Embryonic facial prominence (tissue), 1 donor: Measurements from ENCODE around the gene CAMTA1.

Source experiments
- DNase-seq: peaks from one replicate; pipeline ENCODE4 v3.0.0-alpha.2; 2016; ENCODE audit errors: extremely low spot score

CAMTA1 gene

DNA sequence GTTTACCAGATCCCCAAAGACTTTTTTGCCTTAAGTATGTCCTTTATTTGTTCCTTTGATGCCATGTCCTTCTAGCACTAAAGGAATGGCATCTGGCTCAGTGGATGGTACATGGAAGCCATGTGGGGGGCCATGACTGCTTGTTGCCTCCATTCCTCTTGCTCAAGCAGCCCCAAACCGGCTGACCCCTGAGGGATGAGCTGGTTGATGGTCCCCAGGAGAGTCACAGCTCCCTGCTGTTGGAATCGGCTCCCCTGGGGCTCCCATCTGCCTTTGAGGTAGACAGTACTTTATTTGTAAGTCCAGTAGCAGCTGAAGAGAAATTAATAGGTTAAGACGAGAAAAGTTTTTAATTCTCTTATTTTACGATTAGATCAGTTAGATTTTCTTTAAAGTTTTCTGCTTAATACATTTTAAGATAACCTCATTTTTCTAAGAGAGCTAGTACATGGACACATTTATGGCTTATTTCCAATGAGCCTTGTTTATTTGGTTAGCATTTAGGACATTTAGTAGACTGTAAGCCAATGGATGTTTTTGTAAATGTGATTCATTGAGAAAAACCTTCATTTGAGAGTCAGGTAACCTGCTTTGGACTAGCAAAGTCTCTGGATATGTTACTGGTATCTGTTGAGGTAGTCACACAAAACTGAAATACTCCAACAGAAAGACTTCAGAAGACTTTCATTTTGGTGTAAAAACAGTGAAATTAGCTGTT lies 88.2 kb downstream of the CAMTA1 start:
- no peak for DNase-seq

DNA sequence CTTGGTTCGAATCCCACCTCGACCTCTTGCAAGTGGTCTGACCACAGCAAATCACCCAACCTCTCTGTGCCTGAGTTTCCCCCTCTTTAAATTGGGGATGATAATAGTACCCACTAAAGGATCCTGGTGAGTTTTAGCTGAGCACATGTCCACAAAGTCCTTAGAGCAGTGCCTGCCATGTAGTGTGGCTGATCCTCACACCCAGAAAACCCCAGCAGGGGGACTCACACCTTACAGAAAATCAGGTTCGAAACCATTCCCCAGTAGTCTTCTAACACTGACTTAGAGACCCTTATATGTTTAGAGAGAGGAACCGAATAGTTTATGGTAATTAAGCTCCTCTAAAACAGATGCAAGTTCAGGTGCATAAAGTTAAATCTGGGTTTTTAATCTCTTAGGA lies 89.0 kb downstream of the CAMTA1 start:
- DNase-seq, result no peak

DNA sequence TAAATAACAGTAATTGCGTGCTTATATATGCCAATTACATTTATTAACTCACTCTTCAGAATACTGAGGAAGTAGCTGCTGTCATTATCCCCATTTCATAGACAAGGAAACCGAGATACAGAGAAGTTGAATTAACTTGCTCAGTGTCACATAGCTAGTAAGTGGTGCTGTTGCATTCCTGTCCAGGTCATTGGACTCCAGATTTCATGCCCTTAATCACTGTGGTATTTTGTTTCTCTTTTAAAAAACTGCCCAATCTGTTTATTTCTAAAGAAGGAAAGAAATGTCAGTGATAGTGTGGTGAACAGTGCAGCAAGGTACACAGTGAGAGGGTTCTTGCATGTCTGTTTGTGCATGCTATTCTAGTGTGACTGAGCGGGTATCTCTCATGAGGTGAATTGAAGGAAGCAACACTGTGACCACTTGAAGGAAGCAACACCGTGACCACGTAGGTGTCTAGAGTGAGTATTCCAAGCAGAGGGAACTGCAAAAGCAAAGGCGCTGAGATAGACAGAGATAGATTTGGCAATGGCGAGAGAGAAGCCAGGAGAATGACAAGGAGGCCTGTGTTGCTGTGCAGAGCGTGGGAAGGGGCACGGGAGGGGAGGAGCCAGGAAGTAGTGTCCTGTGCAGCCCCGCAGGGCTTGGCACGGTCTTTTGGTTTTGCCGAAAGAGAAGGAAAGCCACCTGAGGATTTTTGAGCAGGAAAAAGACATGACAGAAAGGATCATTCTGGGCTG lies 95.9 kb downstream of the CAMTA1 start:
- DNase-seq, result no peak

DNA sequence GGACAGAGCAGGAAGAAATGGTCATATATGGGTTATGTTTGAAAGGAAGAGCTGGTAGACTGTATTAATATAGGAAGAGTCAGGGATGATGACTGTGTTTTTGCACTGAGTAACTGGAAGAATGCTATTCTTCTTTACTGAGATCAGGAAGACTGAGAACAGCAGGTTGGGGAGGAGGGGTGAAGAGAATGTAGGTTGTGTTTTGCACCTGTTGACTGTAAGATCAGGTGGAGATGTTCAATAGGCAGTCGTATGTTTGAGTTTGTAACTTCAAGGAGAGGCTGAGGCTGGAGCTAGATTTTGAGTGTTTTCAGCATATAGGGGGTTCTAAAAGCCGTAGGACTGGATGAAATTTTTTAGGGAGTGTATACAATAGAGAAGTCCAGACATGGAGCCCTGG lies 97.2 kb downstream of the CAMTA1 start:
- DNase-seq, result no peak

DNA sequence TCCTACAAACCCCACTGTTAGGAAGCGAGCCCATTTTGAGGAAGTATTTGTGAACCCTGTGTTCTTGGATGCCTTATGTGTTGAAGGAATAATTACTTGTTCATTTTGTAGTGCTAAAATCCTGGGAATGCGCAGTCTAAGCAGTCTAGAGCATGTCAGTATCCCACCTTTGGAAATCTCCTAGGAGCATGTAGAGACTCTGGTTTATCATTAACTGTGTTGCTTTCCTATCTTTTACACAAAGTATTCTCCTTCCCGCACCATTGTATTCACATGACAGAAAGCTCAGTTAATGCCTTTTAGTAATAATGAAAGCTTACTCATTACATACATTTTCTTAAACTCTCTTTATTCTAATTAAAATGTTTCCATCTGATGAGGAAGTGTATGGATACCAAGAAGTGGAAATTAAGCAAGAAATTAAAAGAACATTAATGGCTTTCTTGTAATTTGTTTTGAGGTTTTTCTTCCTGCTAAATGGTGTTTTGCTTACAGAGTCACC lies 99.4 kb downstream of the CAMTA1 start:
- DNase-seq, result no peak

DNA sequence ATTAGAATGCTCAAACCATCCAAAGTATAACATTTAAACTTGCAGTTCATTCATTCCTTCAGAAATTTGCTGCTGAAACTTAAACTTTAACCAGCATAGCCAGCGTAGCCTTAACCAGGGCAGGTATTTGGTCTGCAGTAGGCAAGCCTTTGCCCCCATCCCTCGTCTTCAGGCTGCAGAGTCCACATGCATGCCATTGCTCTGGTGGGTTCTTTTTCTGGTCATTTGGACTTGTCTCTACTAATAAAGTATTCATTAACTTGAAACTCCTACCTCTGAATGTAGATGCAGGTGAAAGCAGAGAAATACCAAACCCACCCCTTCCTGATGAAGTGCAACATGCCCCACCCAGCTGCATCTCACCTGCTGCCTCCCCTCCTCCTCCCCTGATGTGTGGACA lies 100.2 kb downstream of the CAMTA1 start:
- DNase-seq, result no peak

DNA sequence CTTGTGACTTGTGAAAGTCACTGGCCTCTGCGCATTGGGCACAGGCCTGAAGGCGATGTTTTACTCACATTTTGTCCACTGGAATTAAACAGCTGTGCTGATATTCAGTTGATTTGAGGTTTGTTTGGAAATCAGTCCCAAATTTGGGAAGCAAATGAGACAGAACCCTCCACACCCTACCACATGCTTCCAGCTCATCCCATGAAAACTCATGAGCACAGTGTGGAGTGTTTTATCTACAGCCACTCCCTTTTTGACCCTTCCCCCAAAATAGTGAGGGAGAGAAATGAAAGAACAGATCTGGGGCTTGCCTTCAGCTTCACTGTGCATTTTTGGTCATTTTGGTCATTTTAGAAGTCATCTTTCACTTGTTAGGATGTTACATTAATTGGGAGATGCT lies 101.3 kb downstream of the CAMTA1 start:
- no peak for DNase-seq

DNA sequence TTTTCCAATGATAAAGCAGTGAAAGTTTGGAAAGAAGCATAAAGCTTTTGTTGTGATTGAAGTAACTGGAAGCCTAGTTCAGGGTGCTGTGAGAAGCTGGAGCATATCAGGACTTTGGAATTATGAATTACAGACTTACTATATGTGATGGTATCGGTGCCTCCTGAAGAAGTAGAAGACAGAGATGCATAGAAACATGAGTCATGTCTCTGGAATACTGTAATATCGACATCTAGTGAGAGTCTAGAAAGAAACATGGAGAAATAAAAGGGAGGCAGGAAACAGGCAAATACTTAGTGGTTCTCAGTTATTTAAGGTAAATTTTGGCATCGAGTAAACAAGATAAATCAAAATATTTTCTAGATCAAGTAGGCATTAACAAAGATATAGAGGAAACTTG lies 103.0 kb downstream of the CAMTA1 start:
- DNase-seq, result no peak

DNA sequence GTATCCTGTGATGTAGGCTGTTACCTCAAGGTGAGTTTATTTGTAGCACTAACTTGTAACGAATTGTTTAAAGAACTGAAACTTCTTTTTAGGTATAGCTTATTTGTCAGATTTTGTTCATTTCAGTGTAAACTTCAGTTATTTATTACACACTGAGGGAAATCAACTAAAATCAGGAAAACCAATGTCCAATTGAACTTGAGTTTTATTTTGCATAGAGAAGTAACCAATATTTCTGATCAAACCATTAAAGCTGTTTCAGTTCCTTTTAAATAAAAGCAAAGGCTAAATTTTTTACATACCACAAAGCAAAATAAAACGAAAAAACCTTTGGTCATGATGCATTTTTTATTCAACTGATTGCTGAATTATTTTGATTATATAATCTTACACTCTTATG lies 103.6 kb downstream of the CAMTA1 start:
- no peak for DNase-seq

DNA sequence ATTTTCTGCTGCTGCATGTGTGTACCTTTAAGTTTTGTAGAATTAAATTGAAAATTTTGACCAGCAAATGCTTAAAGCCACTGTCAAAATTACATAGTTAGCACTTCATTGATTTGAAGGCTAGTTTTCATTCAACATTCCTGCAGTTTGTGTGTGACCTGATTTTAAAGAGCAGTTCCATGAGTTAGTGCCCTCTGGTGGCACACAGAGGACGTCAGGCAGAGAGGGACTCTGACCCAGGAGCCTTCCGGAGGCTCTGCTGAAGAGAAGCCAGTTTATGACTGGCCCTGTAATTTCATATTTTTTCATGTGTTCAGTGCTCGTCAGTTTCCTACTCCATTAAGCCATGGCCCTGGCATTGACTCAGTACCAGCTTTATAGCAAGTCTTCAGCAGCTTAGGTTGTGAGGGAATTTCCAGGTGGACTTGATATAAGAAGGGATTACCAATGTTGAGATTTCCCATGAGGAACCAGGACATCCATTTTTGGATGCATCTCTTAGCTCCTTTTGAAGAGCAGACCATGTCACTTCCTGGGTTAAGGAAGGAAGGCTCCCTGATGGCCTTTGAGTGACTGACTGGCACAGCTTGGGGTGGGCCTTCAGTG lies 104.7 kb downstream of the CAMTA1 start:
- DNase-seq, result no peak

DNA sequence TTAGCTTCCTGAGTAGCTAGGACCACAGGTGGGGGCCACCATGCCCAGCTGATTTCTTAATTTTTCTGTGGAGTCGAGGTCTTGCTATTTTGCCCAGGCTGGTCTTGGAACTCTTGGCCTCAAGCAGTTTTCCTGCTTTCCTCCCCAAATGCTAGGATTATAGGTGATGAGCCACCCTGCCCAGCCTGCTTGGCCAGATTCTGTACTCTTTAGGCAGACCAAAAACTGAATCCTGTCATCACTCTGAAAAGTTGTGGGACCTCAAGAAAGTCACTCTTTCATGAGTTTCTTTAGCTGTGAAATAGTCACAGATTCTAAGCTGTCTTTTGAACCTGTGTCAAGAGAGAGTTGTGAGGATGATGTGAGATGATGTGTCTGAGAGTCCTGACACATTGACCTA lies 105.4 kb downstream of the CAMTA1 start:
- DNase-seq, result no peak

DNA sequence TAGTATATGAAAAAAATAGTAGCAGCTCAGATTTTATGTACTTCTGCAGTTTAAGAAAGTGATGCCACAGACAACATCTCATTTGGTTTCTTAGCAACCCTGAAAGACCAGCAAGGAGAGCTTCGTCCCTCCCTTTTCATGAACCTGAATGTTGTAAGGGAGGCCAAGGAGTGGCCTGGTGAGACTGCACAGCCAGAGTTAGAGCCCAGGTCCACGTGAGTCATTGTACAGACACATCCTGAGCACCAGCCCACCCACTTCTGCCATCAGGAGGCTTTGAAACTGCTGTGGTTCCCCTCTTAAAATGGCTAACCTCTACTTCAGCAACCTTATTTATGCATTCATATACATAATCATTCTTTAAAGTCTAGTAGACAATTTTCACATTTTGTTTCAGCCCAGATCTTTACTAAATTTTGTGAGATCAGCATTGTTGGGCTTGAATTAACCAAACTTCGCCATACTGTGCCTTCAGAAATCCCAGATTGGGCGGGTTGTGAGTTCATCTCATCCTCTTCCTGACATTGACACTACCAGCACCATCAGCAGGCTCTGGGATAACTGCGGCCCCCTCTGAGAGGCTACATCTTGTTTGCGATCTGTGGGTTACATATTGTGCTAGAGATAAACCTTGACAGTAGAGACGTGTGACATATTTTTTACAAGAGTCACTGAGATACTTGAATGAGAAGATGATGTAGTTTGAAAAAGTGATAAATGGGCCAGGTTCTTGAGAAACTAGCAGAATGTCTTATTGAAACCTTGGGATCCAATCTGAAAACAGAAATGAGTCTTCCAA lies 106.7 kb downstream of the CAMTA1 start:
- no peak for DNase-seq

DNA sequence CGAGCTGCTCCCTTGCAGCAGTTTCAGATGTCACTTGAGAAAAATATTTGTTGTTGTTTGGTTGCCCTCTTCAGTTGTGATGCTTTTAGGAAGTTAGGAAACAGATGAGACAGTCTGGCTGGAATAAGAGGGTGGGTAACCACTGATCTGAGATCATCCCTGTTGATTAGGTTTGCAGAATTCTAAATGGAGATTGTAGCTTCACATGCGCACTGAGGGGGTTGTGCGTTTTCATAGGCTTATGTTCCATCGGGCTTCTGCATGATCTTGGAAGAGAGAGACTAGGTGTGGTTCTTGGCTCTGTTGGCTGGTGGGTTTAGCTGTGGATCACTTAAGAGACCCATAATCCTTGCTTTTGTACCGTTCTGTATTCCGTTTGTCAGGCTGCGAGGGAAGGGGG lies 108.1 kb downstream of the CAMTA1 start:
- no peak for DNase-seq

DNA sequence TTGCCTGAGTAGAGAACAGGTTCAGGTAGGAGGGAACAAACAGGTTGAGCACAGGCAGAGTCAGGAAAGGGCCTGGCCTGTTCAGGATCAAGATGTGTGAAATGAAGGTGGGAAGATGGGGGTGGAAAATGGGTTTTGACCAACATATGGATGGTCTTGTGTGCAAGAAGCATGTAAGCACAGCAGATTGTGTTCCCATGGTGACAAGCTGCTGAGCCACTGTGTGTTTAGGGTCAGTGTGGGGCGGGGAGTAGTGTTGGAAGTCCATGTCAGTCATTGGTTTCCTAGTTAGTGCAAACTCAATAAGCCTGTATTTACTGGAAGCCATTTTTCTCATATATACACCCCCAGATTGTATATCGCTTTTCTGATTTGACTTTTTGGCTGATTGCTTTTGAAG lies 111.9 kb downstream of the CAMTA1 start:
- DNase-seq, result no peak

DNA sequence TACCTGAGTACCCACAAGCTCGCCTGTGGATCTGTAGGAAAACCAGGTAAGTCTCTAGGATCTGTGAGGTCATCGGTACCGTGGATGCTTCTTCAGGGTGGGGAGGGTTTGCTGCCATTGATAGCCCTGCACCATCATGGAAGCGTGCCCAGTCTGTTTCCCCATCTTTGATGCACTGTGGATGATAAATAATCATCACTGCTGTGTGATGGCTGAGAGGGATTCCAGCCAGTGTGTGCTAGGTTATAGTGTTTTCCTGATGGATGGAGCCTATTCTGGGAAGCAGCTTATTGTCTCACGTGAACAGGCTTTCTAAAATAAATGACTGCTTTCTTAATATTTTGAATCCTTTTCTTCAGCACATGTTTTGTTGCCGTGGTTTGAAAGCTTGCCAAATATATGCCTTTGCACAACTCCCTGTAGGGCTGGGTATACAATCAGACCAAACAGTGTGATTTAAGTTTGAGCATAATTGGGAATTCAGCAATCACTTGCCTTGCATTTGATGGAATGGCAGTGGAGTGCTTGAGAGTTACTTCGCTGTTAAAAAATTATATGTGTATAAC lies 113.8 kb downstream of the CAMTA1 start:
- no peak for DNase-seq

DNA sequence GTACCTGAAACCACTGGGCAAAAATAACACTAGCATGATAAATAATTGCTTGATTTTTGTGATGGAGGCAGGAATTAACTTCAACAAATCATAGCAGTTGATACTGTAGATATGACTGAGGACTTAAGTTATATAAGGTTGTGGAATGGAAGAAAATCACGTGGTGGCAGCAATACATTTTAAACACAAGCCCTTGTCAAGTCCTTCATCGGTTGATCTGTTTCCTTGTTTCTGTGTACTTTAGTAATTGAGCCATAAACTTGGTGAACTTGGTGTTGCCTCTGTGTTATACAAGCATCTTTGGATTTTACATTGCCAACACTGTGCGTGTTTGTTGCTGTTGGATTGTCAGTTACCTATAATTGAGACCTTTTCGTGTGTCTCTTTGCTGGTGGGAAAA lies 114.4 kb downstream of the CAMTA1 start:
- DNase-seq, result no peak

DNA sequence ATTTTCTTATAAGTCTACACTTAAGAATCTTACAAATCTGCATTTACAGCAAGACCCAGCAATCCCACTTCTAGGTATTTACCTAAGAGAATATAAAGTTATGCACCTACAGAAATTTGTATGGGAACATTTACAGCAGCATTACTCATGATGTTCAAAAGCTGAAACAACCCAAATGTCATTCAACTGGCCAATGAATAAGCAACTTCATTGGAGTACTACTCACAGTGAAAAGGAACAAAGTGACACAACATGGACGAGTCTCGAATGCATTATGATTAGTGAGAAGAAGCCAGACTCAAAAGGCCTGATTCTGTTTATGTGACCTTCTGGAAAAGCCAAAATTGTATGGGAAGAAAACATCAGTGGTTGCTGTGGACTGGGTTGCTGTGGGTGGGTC lies 116.9 kb downstream of the CAMTA1 start:
- no peak for DNase-seq

DNA sequence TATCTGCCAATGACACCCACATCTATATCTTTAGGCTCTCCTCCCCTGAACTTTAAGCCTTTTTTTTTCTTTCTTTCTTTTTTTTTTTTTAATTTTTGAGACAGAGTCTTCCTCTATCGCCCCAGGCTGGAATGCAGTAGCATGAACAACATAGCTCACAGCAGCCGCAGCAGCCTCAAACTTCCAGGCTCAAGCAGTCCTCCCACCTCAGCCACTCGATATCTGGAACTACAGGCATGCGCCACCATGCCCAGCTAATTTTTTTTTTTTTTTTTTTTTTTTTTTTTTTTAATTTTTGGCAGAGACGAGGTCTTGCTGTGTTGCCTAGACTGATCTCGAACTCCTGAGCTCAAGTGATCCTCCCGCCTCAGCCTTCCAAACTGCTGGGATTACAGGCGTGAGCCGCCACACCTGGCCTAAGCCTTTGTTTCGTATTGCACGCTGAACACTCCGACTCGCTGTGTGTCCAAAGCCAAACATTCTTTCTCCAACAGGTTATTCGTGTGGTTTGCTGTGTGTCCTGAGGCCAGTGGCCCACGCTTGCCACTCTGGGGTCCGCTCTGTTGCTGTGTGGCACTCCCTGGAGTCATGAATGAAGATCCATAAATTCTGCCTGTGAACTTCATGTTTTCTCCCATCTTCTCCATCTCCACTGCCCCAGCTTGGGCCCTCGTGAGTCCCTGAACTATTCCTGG lies 119.4 kb downstream of the CAMTA1 start:
- no peak for DNase-seq

DNA sequence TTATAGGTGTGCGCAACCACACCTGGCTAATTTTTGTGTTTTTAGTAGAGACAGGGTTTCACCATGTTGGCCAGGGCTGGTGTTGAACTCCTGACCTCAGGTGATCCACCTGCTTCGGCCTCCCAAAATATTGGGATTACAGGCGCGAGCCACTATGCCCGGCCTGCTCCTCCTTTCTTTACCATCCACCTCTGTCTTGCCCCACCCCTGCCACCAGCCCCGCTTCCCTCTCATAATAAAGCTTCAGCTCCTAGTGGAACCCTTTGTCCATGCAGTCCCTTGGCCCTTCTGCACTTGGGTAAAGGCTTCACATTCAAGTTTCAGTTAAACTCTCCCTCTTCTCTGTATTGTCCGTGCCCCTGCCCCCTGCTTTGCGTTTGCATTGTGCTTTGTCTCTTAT lies 120.1 kb downstream of the CAMTA1 start:
- DNase-seq, result no peak

DNA sequence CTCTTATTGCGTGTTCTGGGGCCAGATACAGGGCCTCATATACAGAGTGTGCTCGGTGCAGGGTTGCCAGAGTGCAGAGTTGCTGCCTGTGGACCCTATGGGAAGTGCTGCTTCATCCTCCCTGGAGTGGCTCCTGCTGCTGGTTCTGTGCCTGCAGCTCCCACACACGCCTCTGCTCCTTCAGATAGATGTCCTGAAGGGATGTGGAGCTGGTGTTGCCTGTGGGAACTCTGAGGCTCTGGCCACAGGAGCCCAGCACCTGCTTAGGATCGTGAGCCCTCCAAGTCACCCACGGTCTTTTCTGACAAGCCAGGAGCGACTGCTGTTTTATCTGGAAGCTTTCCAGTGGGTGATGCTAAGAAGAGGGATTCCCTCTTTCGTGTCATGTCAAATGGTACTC lies 120.5 kb downstream of the CAMTA1 start:
- no peak for DNase-seq

DNA sequence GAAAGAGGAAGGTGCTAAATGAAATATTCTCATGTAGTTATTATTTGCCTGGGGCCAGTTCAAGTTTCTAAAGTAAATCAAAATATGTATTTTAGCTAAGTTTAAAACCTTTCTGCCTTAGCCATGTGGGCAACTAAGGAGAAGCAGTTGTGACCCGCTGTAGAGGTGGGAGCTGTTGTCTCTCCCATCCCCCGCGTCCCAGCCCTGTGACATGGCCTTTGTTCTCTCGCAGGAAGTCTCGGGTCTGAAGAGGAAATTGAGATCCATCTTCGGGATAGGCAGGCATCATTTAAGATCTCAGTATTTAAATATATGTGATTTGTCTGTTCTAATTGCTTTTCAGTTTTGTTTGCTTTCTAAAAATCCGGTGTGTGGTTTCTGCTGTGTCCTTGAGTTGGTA lies 121.5 kb downstream of the CAMTA1 start:
- DNase-seq, result no peak
